Gastroesophageal sphincter (tissue), 3 donors: Measurements from ENCODE around the gene PTDSS2.

Experiments used
- EP300 ChIP-seq: sonication (generic); formaldehyde crosslinking; IDR thresholded peaks from one replicate; pipeline ENCODE4 v1.6.1; 2017; ENCODE audit warnings: antibody characterized with exemption, mild to moderate bottlenecking
- POLR2A ChIP-seq, 2 donors: fragments of 450-650 bp; IDR thresholded peaks; one replicate each; pipeline ENCODE4 v1.6.1; 2017; ENCODE audit warnings: antibody characterized with exemption in 2 of 2, mild to moderate bottlenecking in 2 of 2, moderate library complexity in 1 of 2
- POLR2AphosphoS5 ChIP-seq: sonication (generic); formaldehyde crosslinking; IDR thresholded peaks from one replicate; pipeline ENCODE4 v1.6.1; 2017; ENCODE audit warnings: antibody characterized with exemption
- TF ChIP-seq, protein P1 (sequence below), 4 experiments: fragments of 200-600 bp in 2 of 4; fragments of 450-650 bp in 2 of 4; sonication (generic) in 1 of 4; IDR thresholded peaks; one replicate each; pipeline ENCODE4 v1.5.1; 2017 to 2019; ENCODE audit warnings: antibody characterized with exemption in 4 of 4, mild to moderate bottlenecking in 2 of 4, moderate library complexity in 2 of 4

DNA sequence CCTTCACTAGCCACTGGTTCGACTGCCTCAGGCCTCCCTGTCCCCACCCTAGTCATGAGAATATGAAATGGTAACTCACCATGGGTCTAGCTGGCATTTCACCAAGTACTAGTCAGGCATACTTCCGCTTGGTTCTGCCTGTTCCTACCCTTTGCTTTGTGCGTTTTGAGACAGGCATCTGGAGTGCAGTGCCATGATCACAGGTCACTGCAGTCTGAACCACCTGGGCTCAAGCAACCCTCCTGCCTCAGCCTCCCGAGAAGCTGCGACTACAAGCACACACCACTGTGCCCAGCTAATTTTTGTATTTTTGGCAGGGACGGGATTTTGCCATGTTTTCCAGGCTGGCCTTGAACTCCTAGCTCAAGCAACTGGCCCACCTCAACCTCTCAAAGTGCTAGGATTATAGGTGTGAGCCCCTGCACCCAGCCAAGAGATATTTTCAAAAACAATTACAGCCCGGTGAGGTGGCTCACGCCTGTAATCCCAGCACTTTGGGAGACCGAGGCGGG is 71.2 kb downstream of the PTDSS2 start:
- TF ChIP-seq, protein P1, sequence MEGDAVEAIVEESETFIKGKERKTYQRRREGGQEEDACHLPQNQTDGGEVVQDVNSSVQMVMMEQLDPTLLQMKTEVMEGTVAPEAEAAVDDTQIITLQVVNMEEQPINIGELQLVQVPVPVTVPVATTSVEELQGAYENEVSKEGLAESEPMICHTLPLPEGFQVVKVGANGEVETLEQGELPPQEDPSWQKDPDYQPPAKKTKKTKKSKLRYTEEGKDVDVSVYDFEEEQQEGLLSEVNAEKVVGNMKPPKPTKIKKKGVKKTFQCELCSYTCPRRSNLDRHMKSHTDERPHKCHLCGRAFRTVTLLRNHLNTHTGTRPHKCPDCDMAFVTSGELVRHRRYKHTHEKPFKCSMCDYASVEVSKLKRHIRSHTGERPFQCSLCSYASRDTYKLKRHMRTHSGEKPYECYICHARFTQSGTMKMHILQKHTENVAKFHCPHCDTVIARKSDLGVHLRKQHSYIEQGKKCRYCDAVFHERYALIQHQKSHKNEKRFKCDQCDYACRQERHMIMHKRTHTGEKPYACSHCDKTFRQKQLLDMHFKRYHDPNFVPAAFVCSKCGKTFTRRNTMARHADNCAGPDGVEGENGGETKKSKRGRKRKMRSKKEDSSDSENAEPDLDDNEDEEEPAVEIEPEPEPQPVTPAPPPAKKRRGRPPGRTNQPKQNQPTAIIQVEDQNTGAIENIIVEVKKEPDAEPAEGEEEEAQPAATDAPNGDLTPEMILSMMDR (IDR thresholded peaks at IDR 0.05) = no peak
- no peak for TF ChIP-seq EP300
- no peak for TF ChIP-seq POLR2A (IDR thresholded peaks at IDR 0.05)
- no peak for TF ChIP-seq POLR2AphosphoS5
